Measurements from ENCODE around the gene SCN4B. TPM values are rescaled to one million over a fixed set of nuclear protein-coding genes. Genes with fewer than 3 reads are reported as not detected.

Gene SCN4B
- total RNA-seq, 4 donors from 2014 or later: 3.7 to 8.4 (median 4.4) TPM

DNA sequence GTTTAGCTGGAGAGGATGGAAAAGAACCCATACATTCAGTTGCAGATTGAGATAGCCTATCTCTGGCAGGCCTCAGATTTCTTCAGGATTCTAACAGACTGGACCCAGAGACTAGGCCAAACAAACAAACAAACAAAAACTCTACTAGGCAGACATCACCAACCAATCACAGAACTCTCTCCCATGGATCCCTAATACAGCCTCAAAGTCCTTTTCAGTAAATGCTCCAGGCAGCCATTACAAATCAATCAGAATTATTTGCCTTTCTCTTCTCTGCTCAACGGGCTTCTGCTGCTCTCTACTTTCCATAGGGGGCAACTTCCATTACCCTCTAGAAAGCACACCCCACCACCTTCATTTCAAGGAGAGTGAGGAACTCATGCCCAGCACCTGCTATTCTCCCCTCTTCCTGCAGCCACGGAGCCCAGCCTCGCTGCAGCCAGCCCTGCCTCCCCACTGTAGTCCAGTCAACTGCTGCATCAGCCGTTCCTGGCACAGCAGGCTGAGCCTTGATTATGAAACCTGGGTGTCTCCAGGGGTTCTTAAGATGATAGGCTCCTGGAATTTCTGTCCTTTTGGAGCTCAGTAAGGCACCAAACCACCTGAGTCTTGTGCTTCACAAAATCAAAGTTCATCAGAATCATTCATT lies 46.8 kb downstream of the SCN4B start:
- DNase-seq (ENCODE audit: extremely low spot score): no peak
- Histone ChIP-seq H3K27me3 (no peaks in the 10 kb centered on the region), H3K4me3 (no peak overlapping the region), H3K27ac (replicated peaks in 1 of 4) (no peak overlapping the region), H3K36me3 (no peaks in the 10 kb centered on the region), H3K4me1 (peaks cover 0 to 15% (median 2%) of the 10 kb centered on the region in 4 donors), H3K9me3 (no peaks in the 10 kb centered on the region)
- WGBS: 65% methylated on average over 4 of the region's 4 CpGs
- TF ChIP-seq POLR2A (IDR thresholded peaks at IDR 0.05; ENCODE audit: low read depth): no peak
- TF ChIP-seq POLR2AphosphoS5 (IDR thresholded peaks at IDR 0.05): no peak
- no peak for TF ChIP-seq EP300 (IDR thresholded peaks at IDR 0.05)
- TF ChIP-seq, protein P1, sequence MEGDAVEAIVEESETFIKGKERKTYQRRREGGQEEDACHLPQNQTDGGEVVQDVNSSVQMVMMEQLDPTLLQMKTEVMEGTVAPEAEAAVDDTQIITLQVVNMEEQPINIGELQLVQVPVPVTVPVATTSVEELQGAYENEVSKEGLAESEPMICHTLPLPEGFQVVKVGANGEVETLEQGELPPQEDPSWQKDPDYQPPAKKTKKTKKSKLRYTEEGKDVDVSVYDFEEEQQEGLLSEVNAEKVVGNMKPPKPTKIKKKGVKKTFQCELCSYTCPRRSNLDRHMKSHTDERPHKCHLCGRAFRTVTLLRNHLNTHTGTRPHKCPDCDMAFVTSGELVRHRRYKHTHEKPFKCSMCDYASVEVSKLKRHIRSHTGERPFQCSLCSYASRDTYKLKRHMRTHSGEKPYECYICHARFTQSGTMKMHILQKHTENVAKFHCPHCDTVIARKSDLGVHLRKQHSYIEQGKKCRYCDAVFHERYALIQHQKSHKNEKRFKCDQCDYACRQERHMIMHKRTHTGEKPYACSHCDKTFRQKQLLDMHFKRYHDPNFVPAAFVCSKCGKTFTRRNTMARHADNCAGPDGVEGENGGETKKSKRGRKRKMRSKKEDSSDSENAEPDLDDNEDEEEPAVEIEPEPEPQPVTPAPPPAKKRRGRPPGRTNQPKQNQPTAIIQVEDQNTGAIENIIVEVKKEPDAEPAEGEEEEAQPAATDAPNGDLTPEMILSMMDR (IDR thresholded peaks at IDR 0.05): no peak
- intact Hi-C loops (cut with DNase I): no loop called here

DNA sequence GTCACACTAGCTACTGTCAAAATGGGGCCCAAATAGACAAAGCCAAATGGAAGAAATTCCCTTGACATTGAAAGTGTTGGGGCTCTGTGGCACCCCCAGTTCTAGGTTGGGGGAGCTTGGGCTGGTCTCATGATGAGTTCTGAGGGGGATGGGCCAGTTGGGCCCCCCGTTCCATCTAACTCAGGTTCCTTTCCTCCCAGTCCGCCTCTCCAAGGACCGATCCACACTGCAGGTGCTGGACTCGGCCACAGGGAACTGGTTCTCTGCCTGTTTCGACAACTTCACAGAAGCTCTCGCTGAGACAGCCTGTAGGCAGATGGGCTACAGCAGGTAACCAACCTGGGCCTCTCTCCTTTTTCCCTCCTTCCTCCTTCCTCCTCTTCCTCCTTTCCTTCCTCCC lies 48.1 kb downstream of the SCN4B start:
- no peaks in the 10 kb centered on the region for H3K36me3 ChIP-seq
- intact Hi-C loops (cut with DNase I): no loop called here
- no peaks in the 10 kb centered on the region for H3K27me3 ChIP-seq
- no peak overlapping the region for H3K4me3 ChIP-seq
- no peak for DNase-seq (ENCODE audit: extremely low spot score)
- H3K9me3 ChIP-seq: no peaks in the 10 kb centered on the region
- no peak overlapping the region for H3K27ac ChIP-seq (replicated peaks in 1 of 4)
- 85% methylated on average over 6 of the region's 6 CpGs for WGBS
- TF ChIP-seq EP300 (IDR thresholded peaks at IDR 0.05) (no peak), POLR2A (IDR thresholded peaks at IDR 0.05; ENCODE audit: low read depth) (no peak), POLR2AphosphoS5 (IDR thresholded peaks at IDR 0.05) (no peak)
- TF ChIP-seq, protein P1 (IDR thresholded peaks at IDR 0.05): no peak
- H3K4me1 ChIP-seq: peaks cover 0 to 14% (median 0%) of the 10 kb centered on the region in 4 donors

DNA sequence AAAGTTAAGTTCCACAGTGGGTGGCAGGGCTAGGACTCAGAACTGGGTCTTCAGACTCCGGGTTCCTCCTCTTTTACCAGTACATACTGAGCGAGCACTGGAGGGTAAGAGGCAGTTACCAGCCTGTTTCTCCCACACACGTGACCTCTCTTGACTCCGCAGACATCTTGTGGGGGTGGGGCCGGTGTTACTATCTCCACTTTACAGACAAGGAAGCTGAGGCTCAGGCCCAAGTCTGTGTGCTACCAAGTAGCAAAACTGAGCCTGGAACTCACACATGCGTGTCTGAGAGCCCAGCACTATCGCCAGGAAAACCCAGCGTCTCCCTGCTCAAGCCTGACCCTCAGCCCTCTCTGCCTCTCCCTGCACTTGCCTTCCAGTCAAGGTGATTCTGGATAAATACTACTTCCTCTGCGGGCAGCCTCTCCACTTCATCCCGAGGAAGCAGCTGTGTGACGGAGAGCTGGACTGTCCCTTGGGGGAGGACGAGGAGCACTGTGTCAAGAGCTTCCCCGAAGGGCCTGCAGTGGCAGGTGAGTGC lies 49.8 kb downstream of the SCN4B start:
- no peak for DNase-seq (ENCODE audit: extremely low spot score)
- Histone ChIP-seq H3K27me3 (peaks cover 0 to 5% (median 0%) of the 10 kb centered on the region in 4 donors), H3K27ac (replicated peaks in 1 of 4) (no peak overlapping the region), H3K9me3 (no peaks in the 10 kb centered on the region), H3K36me3 (no peaks in the 10 kb centered on the region), H3K4me1 (peaks cover 0 to 7% (median 0%) of the 10 kb centered on the region in 4 donors), H3K4me3 (no peak overlapping the region)
- WGBS: 82% methylated on average over 12 of the region's 13 CpGs
- intact Hi-C loops (cut with DNase I): no loop called here
- no peak for TF ChIP-seq POLR2AphosphoS5 (IDR thresholded peaks at IDR 0.05)
- TF ChIP-seq, protein P1 (IDR thresholded peaks at IDR 0.05): no peak
- no peak for TF ChIP-seq POLR2A (IDR thresholded peaks at IDR 0.05; ENCODE audit: low read depth)
- TF ChIP-seq EP300 (IDR thresholded peaks at IDR 0.05): no peak

DNA sequence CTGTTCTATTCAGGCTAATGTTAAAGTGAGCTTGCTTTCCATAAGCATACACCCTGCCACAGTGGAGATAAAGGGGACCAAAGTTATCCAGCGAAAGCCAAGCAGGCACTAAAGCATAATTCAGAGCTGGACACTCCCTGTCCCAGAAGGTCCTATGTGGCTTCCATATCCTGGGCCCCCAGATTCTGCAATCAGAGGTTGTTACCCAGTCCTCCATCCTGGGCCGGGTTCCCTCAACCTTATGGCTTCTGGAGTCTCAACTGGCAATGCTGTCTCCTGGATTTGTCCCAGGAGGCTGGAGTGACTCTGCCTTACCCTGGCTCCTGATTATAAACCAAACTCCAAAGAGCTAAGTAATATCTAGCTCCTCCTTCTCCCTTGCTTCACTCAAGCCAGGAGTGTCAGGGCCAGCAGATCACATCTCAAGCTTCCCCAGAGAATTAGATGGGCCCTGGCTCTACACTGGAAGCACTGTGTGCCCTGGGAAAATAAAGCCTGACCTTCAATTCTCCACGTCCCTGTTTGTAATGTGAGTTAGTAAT lies 51.9 kb downstream of the SCN4B start:
- 68% methylated on average over 3 of the region's 3 CpGs for WGBS
- intact Hi-C loops (cut with DNase I): no loop called here
- H3K27ac ChIP-seq (replicated peaks in 1 of 4): no peak overlapping the region
- H3K4me1 ChIP-seq: peaks cover 0 to 7% (median 0%) of the 10 kb centered on the region in 4 donors
- no peak overlapping the region for H3K4me3 ChIP-seq
- no peaks in the 10 kb centered on the region for H3K9me3 ChIP-seq
- H3K27me3 ChIP-seq: peaks cover 0 to 10% (median 0%) of the 10 kb centered on the region in 4 donors
- no peak for DNase-seq (ENCODE audit: extremely low spot score)
- TF ChIP-seq POLR2AphosphoS5 (IDR thresholded peaks at IDR 0.05): no peak
- no peak for TF ChIP-seq POLR2A (IDR thresholded peaks at IDR 0.05; ENCODE audit: low read depth)
- no peak for TF ChIP-seq EP300 (IDR thresholded peaks at IDR 0.05)
- TF ChIP-seq, protein P1 (IDR thresholded peaks at IDR 0.05): no peak
- H3K36me3 ChIP-seq: no peaks in the 10 kb centered on the region

Measured in esophagus muscularis mucosa (tissue), 4 donors.